Measurements from ENCODE around the gene RBM17. TPM values are rescaled to one million over a fixed set of nuclear protein-coding genes. Genes with fewer than 3 reads are reported as not detected.
"Not testable (repeated sequence)": the region's sequence is repeated elsewhere in the genome, so short reads cannot be mapped to it uniquely, and the experiment has no call there.

Gene RBM17
- polyA plus RNA-seq, 1 donor = 226 TPM

- no peak for DNase-seq
These were observed 45.4 kb downstream of the RBM17 start for GRCh38 chr10:6134099-6134823.

GRCh38 chr10:6135039-6135438 is 46.2 kb downstream of the RBM17 start:
- no peak for DNase-seq

GRCh38 chr10:6135589-6136168 is 46.8 kb downstream of the RBM17 start:
- no peak for DNase-seq

- no peak for DNase-seq
These were observed 47.7 kb downstream of the RBM17 start for GRCh38 chr10:6136215-6137201.

GRCh38 chr10:6138456-6138855 is 49.6 kb downstream of the RBM17 start:
- no peak for DNase-seq

- DNase-seq = no peak
These were observed 50.6 kb downstream of the RBM17 start for GRCh38 chr10:6139470-6139869.

GRCh38 chr10:6140141-6140841 is 51.5 kb downstream of the RBM17 start:
- DNase-seq = no peak

- no peak for DNase-seq
These were observed 52.1 kb downstream of the RBM17 start for GRCh38 chr10:6140965-6141295.

- no peak for DNase-seq
These were observed 52.7 kb downstream of the RBM17 start for GRCh38 chr10:6141296-6142151.

GRCh38 chr10:6142186-6142585 is 53.4 kb downstream of the RBM17 start:
- DNase-seq = not testable (repeated sequence)

GRCh38 chr10:6142644-6143043 is 53.8 kb downstream of the RBM17 start:
- DNase-seq = no peak

- DNase-seq = no peak
These were observed 54.3 kb downstream of the RBM17 start for GRCh38 chr10:6143181-6143580.

GRCh38 chr10:6144406-6145165 is 55.8 kb downstream of the RBM17 start:
- DNase-seq = peak; percentile 84

GRCh38 chr10:6145166-6145987 is 56.5 kb downstream of the RBM17 start:
- DNase-seq = no peak

- DNase-seq = no peak
These were observed 57.4 kb downstream of the RBM17 start for GRCh38 chr10:6146013-6146785.

GRCh38 chr10:6146921-6147320 is 58.1 kb downstream of the RBM17 start:
- DNase-seq = no peak

- DNase-seq = no peak
These were observed 59.4 kb downstream of the RBM17 start for GRCh38 chr10:6148251-6148701.

- no peak for DNase-seq
These were observed 60.1 kb downstream of the RBM17 start for GRCh38 chr10:6148908-6149307.

All from left kidney (tissue), 2 donors.